ENCODE data around the gene ICAM3. TPM values are rescaled to one million over a fixed set of nuclear protein-coding genes. Genes with fewer than 3 reads are reported as not detected.

ICAM3 gene
- total and polyA plus RNA-seq, 2 of the 4 experiments (the other 2 are of a cell fraction), result 6.6 to 11.7 TPM

DNA sequence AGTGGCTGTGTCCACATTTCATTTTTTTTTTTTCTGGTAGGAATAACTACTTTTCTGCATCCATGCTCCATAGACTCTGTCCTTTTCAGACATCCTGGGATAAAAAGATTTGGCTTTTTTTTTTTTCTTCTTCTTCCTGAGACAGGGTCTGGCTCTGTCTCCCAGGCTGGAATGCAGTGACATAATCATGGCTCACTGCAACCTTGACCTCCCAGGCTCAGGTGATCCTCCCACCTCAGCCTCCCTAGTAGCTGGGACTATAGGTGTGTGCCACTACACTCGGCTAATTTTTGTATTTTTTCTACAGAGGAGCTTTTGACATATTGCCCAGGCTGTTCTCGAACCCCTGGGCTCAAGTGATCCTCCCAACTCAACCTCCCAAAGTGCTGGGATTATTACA lies 4.1 kb upstream of the ICAM3 start:
- Histone ChIP-seq H2AK9ac (replicated peaks; ENCODE audit: low read depth, low read length, poor library complexity) (no peak overlapping the region), H3K4me2 (ENCODE audit: low read depth, low read length) (no peak overlapping the region), H3K9me3 (ENCODE audit: control insufficient read depth, insufficient read depth, low read length) (no peaks in the 10 kb centered on the region), H3K23ac (ENCODE audit: low read depth, low read length) (no peak overlapping the region), H4K20me1 (ENCODE audit: insufficient read depth, low read length) (no peaks in the 10 kb centered on the region), H3K4ac (ENCODE audit: low read depth, low read length) (no peak overlapping the region), H3K4me3 (ENCODE audit: insufficient read depth, low read depth, low read length) (no peak overlapping the region), H4K91ac (ENCODE audit: insufficient read depth, low read depth, low read length) (no peak overlapping the region), H2AFZ (replicated peaks; ENCODE audit: low read length, poor library complexity) (no peak overlapping the region), H2BK20ac (ENCODE audit: low read depth, low read length) (no peak overlapping the region), H3K18ac (ENCODE audit: low read depth, low read length) (no peak overlapping the region), H2BK15ac (ENCODE audit: low read depth, low read length) (no peak overlapping the region), H3K27me3 (ENCODE audit: control insufficient read depth, insufficient read depth, low read length) (no peaks in the 10 kb centered on the region), H3K79me1 (ENCODE audit: low read depth in 1 of 2, low read length in 2 of 2) (no peaks in the 10 kb centered on the region), H4K8ac (ENCODE audit: low read depth in 2 of 2, low read length in 2 of 2) (no peak overlapping the region), H3K27ac (ENCODE audit: insufficient read depth, low read length) (no peak overlapping the region), H3K9me1 (ENCODE audit: insufficient read depth, low read length) (no peaks in the 10 kb centered on the region), H2BK5ac (ENCODE audit: low read depth, low read length, poor library complexity, severe bottlenecking) (no peak overlapping the region), H2AK5ac (ENCODE audit: low read depth, low read length) (no peak overlapping the region), H3K36me3 (ENCODE audit: control insufficient read depth, insufficient read depth, low read length) (no peaks in the 10 kb centered on the region), H4K5ac (ENCODE audit: low read depth, low read length) (no peak overlapping the region), H3K14ac (replicated peaks; ENCODE audit: low read depth, low read length) (no peak overlapping the region), H3K9ac (ENCODE audit: low read depth, low read length) (no peak overlapping the region), H3K4me1 (ENCODE audit: control insufficient read depth, insufficient read depth, low read length) (peaks cover 2% of the 10 kb centered on the region; the same call in 1 of the 2 replicates), H2BK120ac (ENCODE audit: low read depth, low read length) (no peak overlapping the region), H3K56ac (ENCODE audit: extremely low read depth, insufficient read depth, low read length) (no peak overlapping the region)
- no CpG with 5 or more reads among the region's 2 CpGs for WGBS, 2 experiments (ENCODE audit: extremely low coverage in 2 of 2, insufficient read length in 1 of 2)
- no TSS peak for BruUV-seq (replicated peaks)
- in situ Hi-C loops (cut with MboI; ENCODE audit: low sequenced_read_pairs) (no loop called here), intact Hi-C loops (cut with micrococcal nuclease) (no loop called here), dilution Hi-C loops (cut with HindIII; ENCODE audit: low sequenced_read_pairs, unreplicated experiment) (no loop called here)
- ATAC-seq (ENCODE audit: low read depth) (no peak), DNase-seq (no peak)
- POLR2A ChIA-PET (ENCODE audit: unreplicated experiment), result no interaction called here
- no peak for TF ChIP-seq RFX5 (IDR thresholded peaks at IDR 0.05; ENCODE audit: low read depth, low read length)
- TF ChIP-seq SMC3 (IDR thresholded peaks at IDR 0.05; ENCODE audit: low read depth, low read length), result no peak
- TF ChIP-seq NFE2L2 (IDR thresholded peaks at IDR 0.05; ENCODE audit: low read depth, low read length), result no peak
- TF ChIP-seq RCOR1 (IDR thresholded peaks at IDR 0.05; ENCODE audit: insufficient replicate concordance, low read length), result no peak
- no peak for TF ChIP-seq POLR2A (IDR thresholded peaks at IDR 0.05; ENCODE audit: low read depth, low read length)
- TF ChIP-seq MXI1 (IDR thresholded peaks at IDR 0.05; ENCODE audit: borderline replicate concordance, low read depth, low read length), result no peak
- TF ChIP-seq, protein P1, sequence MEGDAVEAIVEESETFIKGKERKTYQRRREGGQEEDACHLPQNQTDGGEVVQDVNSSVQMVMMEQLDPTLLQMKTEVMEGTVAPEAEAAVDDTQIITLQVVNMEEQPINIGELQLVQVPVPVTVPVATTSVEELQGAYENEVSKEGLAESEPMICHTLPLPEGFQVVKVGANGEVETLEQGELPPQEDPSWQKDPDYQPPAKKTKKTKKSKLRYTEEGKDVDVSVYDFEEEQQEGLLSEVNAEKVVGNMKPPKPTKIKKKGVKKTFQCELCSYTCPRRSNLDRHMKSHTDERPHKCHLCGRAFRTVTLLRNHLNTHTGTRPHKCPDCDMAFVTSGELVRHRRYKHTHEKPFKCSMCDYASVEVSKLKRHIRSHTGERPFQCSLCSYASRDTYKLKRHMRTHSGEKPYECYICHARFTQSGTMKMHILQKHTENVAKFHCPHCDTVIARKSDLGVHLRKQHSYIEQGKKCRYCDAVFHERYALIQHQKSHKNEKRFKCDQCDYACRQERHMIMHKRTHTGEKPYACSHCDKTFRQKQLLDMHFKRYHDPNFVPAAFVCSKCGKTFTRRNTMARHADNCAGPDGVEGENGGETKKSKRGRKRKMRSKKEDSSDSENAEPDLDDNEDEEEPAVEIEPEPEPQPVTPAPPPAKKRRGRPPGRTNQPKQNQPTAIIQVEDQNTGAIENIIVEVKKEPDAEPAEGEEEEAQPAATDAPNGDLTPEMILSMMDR (conservative IDR thresholded peaks at IDR 0.05; ENCODE audit: low read depth, low read length), result no peak
- TF ChIP-seq, protein P2, sequence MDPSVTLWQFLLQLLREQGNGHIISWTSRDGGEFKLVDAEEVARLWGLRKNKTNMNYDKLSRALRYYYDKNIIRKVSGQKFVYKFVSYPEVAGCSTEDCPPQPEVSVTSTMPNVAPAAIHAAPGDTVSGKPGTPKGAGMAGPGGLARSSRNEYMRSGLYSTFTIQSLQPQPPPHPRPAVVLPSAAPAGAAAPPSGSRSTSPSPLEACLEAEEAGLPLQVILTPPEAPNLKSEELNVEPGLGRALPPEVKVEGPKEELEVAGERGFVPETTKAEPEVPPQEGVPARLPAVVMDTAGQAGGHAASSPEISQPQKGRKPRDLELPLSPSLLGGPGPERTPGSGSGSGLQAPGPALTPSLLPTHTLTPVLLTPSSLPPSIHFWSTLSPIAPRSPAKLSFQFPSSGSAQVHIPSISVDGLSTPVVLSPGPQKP (IDR thresholded peaks at IDR 0.05; ENCODE audit: borderline replicate concordance, low read depth, low read length), result no peak
- TF ChIP-seq MAZ (IDR thresholded peaks at IDR 0.05; ENCODE audit: borderline replicate concordance, low read depth, low read length), result no peak
- no peak for TF ChIP-seq MAFK (IDR thresholded peaks at IDR 0.05; ENCODE audit: low read depth, low read length)
- no peak for TF ChIP-seq RAD21 (IDR thresholded peaks at IDR 0.05; ENCODE audit: low read length)
- TF ChIP-seq, protein P3, sequence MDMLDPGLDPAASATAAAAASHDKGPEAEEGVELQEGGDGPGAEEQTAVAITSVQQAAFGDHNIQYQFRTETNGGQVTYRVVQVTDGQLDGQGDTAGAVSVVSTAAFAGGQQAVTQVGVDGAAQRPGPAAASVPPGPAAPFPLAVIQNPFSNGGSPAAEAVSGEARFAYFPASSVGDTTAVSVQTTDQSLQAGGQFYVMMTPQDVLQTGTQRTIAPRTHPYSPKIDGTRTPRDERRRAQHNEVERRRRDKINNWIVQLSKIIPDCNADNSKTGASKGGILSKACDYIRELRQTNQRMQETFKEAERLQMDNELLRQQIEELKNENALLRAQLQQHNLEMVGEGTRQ (IDR thresholded peaks at IDR 0.05; ENCODE audit: low read depth, low read length), result no peak
- TF ChIP-seq CHD1 (IDR thresholded peaks at IDR 0.05; ENCODE audit: low read depth, low read length), result no peak
- TF ChIP-seq FOS (IDR thresholded peaks at IDR 0.05; ENCODE audit: low read depth, low read length), result no peak
- CTCF ChIA-PET, result no interaction called here
